Astrocyte (in vitro differentiated cells and primary cell): ENCODE measurements around the gene AGBL4. TPM values are rescaled to one million over a fixed set of nuclear protein-coding genes. Genes with fewer than 3 reads are reported as not detected.

ENCODE experiments used
- DNase-seq: peaks from one replicate; pipeline ENCODE4 v3.0.0-alpha.2; 2010; ENCODE audit warnings: low read depth
- FAIRE-seq: peaks from 2 replicates; lab custom pipeline; 2011; peaks lifted over from hg19 to GRCh38; lab: Jason Lieb, UNC
- H2AFZ ChIP-seq: 2 replicates; pipeline ENCODE4 v1.6.0; 2012; ENCODE audit warnings: low read depth, low read length, inconsistent platforms
- H3K27ac ChIP-seq: 2 replicates; pipeline ENCODE4 v1.5.1; 2011; ENCODE audit warnings: low read depth, low read length, inconsistent platforms
- H3K27me3 ChIP-seq: 2 replicates; pipeline ENCODE4 v1.6.0; 2011; ENCODE audit warnings: low read length, inconsistent platforms; ENCODE audit not compliant: insufficient read depth
- H3K36me3 ChIP-seq: 2 replicates; pipeline ENCODE4 v1.5.1; 2011; ENCODE audit warnings: low read length, inconsistent platforms; ENCODE audit not compliant: insufficient read depth
- H3K4me1 ChIP-seq: 2 replicates; pipeline ENCODE4 v1.5.1; 2011; ENCODE audit warnings: low read length, inconsistent platforms; ENCODE audit not compliant: insufficient read depth
- H3K4me2 ChIP-seq: 2 replicates; pipeline ENCODE4 v1.6.0; 2012; ENCODE audit warnings: low read length, inconsistent platforms
- H3K4me3 ChIP-seq: 2 replicates; pipeline ENCODE4 v1.5.1; 2011; ENCODE audit warnings: low read depth, mild to moderate bottlenecking, low read length, inconsistent platforms; ENCODE audit not compliant: insufficient read depth
- H3K79me2 ChIP-seq: 2 replicates; pipeline ENCODE4 v1.6.0; 2012; ENCODE audit warnings: mild to moderate bottlenecking, low read length, inconsistent platforms; ENCODE audit not compliant: insufficient read depth
- H3K9ac ChIP-seq: 2 replicates; pipeline ENCODE4 v1.6.0; 2012; ENCODE audit warnings: mild to moderate bottlenecking, low read length, inconsistent platforms
- H3K9me3 ChIP-seq: 2 replicates; pipeline ENCODE4 v1.5.1; 2012; ENCODE audit warnings: low read depth, mild to moderate bottlenecking, low read length, inconsistent platforms; ENCODE audit not compliant: insufficient read depth
- H4K20me1 ChIP-seq: 2 replicates; pipeline ENCODE4 v1.6.0; 2012; ENCODE audit warnings: low read length, inconsistent platforms; ENCODE audit not compliant: insufficient read depth
- H3K27ac Mint-ChIP-seq: one replicate; pipeline ENCODE4 v1.8.0; 2021; ENCODE audit warnings: mild to moderate bottlenecking, mixed read lengths; ENCODE audit not compliant: unreplicated experiment
- H3K27me3 Mint-ChIP-seq: one replicate; pipeline ENCODE4 v1.8.0; 2021; ENCODE audit warnings: low read depth, mixed read lengths; ENCODE audit not compliant: unreplicated experiment
- H3K36me3 Mint-ChIP-seq: one replicate; pipeline ENCODE4 v1.8.0; 2021; ENCODE audit warnings: low read depth, mixed read lengths; ENCODE audit not compliant: unreplicated experiment
- H3K4me1 Mint-ChIP-seq: one replicate; pipeline ENCODE4 v1.8.0; 2021; ENCODE audit warnings: low read depth, mixed read lengths; ENCODE audit not compliant: unreplicated experiment
- H3K4me3 Mint-ChIP-seq: one replicate; pipeline ENCODE4 v1.8.0; 2021; ENCODE audit warnings: mild to moderate bottlenecking, moderate library complexity, mixed read lengths; ENCODE audit not compliant: unreplicated experiment
- H3K9me3 Mint-ChIP-seq: one replicate; pipeline ENCODE4 v1.8.0; 2021; ENCODE audit warnings: mild to moderate bottlenecking, mixed read lengths; ENCODE audit not compliant: unreplicated experiment
- EZH2 ChIP-seq: IDR thresholded peaks from 2 replicates; pipeline ENCODE4 v1.6.1; 2012; ENCODE audit warnings: mild to moderate bottlenecking, low read length, inconsistent platforms; ENCODE audit not compliant: insufficient read depth
- total RNA-seq: library from RNA; stranded (reverse); gene quantifications from 2 replicates; pipeline ENCODE4 v1.2.1, GENCODE V29; 2021
- TF ChIP-seq, protein P1 (sequence below): IDR thresholded peaks from 2 replicates; pipeline ENCODE4 v1.5.1; 2011; ENCODE audit warnings: low read depth, mild to moderate bottlenecking, inconsistent platforms, low read length, moderate library complexity; ENCODE audit not compliant: insufficient read depth

Gene AGBL4
- total RNA-seq, 1 donor from 2014 or later, result not detected

DNA sequence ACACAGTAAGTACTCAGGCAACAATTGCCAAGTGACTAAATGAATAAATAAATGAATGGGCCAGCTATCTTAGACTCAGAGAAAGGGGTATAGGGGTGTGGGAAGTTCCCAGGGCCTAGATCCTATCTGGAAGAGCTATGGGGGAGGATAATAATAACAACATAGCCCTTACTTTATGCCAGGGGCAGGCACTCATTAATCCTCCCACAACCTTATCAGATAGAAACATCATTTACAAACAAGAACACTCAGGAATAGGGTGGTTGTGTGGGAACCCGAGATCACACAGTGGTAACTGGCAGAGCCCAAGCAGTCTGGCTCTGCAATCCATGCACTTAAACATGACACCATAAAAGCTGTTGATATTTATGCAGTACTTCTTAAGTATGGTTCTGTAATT lies 1423.6 kb downstream of the AGBL4 start:
- H3K9me3 ChIP-seq, result no peaks in the 10 kb centered on the region
- H3K27ac ChIP-seq, result no peak overlapping the region
- H3K9ac ChIP-seq, result no peak overlapping the region
- Mint-ChIP-seq H3K9me3 (no peaks in the 10 kb centered on the region), H3K27me3 (peaks cover 4% of the 10 kb centered on the region), H3K27ac (no peak overlapping the region), H3K4me3 (no peak overlapping the region), H3K4me1 (peaks cover 7% of the 10 kb centered on the region), H3K36me3 (no peaks in the 10 kb centered on the region)
- H3K27me3 ChIP-seq, result no peaks in the 10 kb centered on the region
- no peak for TF ChIP-seq EZH2
- TF ChIP-seq, protein P1, sequence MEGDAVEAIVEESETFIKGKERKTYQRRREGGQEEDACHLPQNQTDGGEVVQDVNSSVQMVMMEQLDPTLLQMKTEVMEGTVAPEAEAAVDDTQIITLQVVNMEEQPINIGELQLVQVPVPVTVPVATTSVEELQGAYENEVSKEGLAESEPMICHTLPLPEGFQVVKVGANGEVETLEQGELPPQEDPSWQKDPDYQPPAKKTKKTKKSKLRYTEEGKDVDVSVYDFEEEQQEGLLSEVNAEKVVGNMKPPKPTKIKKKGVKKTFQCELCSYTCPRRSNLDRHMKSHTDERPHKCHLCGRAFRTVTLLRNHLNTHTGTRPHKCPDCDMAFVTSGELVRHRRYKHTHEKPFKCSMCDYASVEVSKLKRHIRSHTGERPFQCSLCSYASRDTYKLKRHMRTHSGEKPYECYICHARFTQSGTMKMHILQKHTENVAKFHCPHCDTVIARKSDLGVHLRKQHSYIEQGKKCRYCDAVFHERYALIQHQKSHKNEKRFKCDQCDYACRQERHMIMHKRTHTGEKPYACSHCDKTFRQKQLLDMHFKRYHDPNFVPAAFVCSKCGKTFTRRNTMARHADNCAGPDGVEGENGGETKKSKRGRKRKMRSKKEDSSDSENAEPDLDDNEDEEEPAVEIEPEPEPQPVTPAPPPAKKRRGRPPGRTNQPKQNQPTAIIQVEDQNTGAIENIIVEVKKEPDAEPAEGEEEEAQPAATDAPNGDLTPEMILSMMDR, result no peak
- no peak for FAIRE-seq
- no peaks in the 10 kb centered on the region for H3K79me2 ChIP-seq
- DNase-seq, result no peak
- H4K20me1 ChIP-seq, result no peaks in the 10 kb centered on the region
- H3K4me1 ChIP-seq, result no peaks in the 10 kb centered on the region
- no peak overlapping the region for H3K4me2 ChIP-seq
- no peak overlapping the region for H2AFZ ChIP-seq
- H3K4me3 ChIP-seq, result no peak overlapping the region
- no peaks in the 10 kb centered on the region for H3K36me3 ChIP-seq

DNA sequence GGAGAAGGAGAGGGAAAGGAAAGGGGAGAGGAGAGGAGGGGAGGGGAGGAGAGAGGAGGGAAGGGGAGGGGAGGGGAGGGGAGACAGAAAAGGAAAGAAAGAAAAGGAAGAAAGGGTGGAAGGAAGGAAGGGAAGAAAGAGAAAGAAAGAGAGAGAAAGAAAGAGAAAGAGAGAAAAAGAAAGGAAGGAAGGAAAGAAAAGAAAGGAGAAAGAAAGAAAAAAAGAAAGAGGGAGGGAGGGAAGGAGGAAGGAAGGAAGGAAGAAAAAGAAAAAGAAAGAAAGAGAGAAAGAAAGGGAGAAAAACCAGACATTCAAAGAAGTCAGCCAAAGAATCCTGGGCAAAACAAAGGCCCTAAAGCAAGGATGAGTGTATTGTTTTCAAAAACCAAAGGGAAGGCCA lies 1426.1 kb downstream of the AGBL4 start:
- no peak overlapping the region for H3K27ac Mint-ChIP-seq
- no peak overlapping the region for H2AFZ ChIP-seq
- no peaks in the 10 kb centered on the region for H3K79me2 ChIP-seq
- no peaks in the 10 kb centered on the region for H4K20me1 ChIP-seq
- peaks cover 7% of the 10 kb centered on the region for H3K4me1 Mint-ChIP-seq
- H3K27ac ChIP-seq, result no peak overlapping the region
- H3K4me3 Mint-ChIP-seq, result no peak overlapping the region
- H3K36me3 Mint-ChIP-seq, result no peaks in the 10 kb centered on the region
- H3K9me3 ChIP-seq, result no peaks in the 10 kb centered on the region
- no peak for TF ChIP-seq EZH2
- TF ChIP-seq, protein P1, result no peak
- no peaks in the 10 kb centered on the region for H3K27me3 Mint-ChIP-seq
- DNase-seq (no peak), FAIRE-seq (no peak)
- H3K9ac ChIP-seq, result no peak overlapping the region
- no peaks in the 10 kb centered on the region for H3K27me3 ChIP-seq
- H3K4me3 ChIP-seq, result no peak overlapping the region
- H3K4me1 ChIP-seq, result no peaks in the 10 kb centered on the region
- H3K9me3 Mint-ChIP-seq, result no peaks in the 10 kb centered on the region
- no peaks in the 10 kb centered on the region for H3K36me3 ChIP-seq
- H3K4me2 ChIP-seq, result no peak overlapping the region

DNA sequence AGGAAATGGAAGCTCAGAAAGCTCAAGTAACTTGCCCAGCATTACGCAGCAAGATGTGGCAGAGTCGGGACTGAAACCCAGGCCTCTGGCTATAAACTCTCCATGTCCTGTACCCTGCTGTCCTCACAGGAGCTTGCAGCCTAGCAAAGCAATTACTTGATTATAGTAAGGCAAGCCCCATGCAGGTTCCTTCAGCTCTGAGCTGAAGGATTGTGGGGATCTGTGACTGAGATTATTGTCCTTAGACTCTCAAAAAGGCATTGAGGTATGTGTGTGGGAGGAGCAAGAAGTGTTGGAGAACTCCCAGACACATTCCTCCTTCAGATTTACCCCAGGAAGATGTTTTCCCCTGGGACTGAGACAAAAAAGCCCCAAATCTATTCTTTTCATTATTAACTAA lies 1427.7 kb downstream of the AGBL4 start:
- Histone ChIP-seq H3K4me3 (no peak overlapping the region), H2AFZ (no peak overlapping the region)
- no peak for FAIRE-seq

More for the DNA sequence above, 1427.7 kb downstream of the AGBL4 start:
- Histone ChIP-seq H3K4me2 (no peak overlapping the region), H3K36me3 (no peaks in the 10 kb centered on the region), H3K9me3 (no peaks in the 10 kb centered on the region), H3K79me2 (no peaks in the 10 kb centered on the region), H3K9ac (no peak overlapping the region), H3K27ac (no peak overlapping the region), H3K4me1 (no peaks in the 10 kb centered on the region), H4K20me1 (no peaks in the 10 kb centered on the region), H3K27me3 (no peaks in the 10 kb centered on the region)
- peak; percentile 26 for DNase-seq
- Mint-ChIP-seq H3K36me3 (no peaks in the 10 kb centered on the region), H3K27ac (no peak overlapping the region), H3K4me1 (peaks cover 7% of the 10 kb centered on the region), H3K9me3 (no peaks in the 10 kb centered on the region), H3K4me3 (no peak overlapping the region), H3K27me3 (no peaks in the 10 kb centered on the region)
- TF ChIP-seq, protein P1, result no peak
- no peak for TF ChIP-seq EZH2
